HG03442 (cell line): Measurements from ENCODE around the gene MAPT.

ENCODE experiments used
- ATAC-seq: cut with Tn5 transposase; IDR thresholded peaks from one replicate; pipeline ENCODE4 v1.9.1; 2021; ENCODE audit warnings: mild to moderate bottlenecking, moderate library complexity; ENCODE audit not compliant: unreplicated experiment

MAPT gene

GRCh38 chr17:45969726-45970125, 75.4 kb downstream of the MAPT start:
- no peak for ATAC-seq

DNA sequence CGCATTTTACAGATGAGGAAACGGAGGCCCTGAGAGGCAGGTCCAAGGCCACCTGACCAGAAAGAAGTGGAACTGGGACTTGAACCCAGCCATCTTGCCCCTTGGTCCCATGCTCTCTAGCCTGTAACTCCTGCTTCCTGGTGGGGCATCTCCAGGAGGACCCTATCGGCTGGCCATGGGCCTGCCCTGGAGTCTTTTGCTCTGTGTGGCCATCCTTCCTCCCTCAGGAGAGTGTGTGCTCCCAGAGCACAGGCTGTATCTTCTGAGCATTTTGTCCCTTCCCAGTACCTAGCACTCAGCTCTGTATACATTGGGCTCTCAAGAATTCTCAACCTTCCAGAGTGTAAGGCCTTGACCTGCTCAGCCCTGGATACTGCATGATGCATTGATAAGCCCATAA, 76.3 kb downstream of the MAPT start:
- ATAC-seq = no peak

DNA sequence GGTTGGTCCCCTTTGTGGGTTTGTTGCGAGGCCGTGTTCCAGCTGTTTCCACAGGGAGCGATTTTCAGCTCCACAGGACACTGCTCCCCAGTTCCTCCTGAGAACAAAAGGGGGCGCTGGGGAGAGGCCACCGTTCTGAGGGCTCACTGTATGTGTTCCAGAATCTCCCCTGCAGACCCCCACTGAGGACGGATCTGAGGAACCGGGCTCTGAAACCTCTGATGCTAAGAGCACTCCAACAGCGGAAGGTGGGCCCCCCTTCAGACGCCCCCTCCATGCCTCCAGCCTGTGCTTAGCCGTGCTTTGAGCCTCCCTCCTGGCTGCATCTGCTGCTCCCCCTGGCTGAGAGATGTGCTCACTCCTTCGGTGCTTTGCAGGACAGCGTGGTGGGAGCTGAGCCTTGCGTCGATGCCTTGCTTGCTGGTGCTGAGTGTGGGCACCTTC, 77.4 kb downstream of the MAPT start:
- ATAC-seq = no peak

DNA sequence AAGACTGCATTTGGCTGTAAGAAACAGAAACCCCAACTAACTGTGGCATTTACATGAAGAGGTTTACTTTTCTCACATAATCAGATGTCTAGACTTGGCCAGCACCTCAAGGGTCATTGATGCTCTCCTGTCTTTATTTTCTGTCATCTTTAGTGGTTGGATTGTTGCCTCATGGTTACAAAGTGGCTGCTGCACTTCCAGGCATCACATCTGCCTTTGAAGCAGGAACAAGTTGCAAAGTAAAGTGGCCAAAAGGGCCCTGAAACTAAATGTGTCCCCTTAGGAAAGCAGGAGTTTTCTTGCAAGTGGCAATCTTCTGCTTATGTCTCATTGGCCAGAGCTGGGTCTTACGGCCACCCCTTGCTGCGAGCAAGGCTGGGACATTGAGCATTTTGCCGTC, 78.2 kb downstream of the MAPT start:
- no peak for ATAC-seq

DNA sequence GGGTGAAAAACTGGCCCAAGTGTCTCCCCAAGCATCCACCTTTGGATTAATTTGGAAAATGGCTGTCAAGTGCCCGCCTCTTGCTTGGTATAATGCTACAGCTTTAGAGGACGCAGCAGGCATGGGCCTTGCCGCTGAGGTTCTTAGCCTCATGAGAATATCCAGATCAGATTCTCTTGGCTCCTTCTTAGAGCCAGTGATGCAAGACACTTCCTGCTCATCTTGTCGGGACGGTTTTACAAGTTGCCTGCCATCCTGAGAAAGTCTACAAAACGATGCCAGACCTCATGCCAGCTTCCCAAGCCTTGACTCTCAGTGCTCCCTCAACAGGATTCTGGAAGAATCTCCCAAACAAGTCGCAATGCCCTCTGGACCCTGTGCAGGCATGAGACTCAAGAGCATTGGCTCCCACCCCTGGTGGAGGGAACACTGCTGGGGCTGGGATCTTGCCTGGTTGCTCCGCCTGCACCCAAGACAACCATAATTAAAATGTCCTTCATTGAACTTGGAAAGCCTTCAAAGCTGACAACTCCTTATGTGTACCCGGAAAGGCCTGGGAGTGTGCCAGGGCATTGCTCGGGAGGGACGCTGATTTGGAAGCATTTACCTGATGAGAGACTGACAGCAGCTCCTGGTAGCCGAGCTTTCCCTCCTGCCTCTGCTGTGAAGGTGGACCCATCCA, 78.9 kb downstream of the MAPT start:
- ATAC-seq = no peak

DNA sequence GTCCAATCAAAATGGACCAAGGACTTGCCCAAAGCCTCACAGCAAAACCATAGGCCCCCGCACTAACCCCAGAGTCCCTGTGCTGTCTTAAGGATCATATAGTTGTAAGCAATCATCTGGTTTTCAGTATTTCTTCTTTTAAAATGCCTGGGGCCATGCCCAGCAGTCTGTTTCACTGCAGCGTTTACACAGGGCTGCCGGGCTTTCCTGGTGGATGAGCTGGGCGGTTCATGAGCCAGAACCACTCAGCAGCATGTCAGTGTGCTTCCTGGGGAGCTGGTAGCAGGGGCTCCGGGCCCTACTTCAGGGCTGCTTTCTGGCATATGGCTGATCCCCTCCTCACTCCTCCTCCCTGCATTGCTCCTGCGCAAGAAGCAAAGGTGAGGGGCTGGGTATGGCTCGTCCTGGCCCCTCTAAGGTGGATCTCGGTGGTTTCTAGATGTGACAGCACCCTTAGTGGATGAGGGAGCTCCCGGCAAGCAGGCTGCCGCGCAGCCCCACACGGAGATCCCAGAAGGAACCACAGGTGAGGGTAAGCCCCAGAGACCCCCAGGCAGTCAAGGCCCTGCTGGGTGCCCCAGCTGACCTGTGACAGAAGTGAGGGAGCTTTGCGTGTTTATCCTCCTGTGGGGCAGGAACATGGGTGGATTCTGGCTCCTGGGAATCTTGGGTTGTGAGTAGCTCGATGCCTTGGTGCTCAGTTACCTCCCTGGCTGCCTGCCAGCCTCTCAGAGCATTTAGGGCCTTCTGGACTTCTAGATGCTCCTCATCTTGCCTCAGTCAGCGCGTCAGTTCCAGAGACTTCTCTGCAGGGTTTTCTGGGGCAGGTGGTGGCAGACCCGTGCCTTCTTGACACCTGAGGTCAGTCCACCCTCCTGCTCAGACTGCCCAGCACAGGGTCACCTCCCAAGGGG, 79.8 kb downstream of the MAPT start:
- no peak for ATAC-seq

DNA sequence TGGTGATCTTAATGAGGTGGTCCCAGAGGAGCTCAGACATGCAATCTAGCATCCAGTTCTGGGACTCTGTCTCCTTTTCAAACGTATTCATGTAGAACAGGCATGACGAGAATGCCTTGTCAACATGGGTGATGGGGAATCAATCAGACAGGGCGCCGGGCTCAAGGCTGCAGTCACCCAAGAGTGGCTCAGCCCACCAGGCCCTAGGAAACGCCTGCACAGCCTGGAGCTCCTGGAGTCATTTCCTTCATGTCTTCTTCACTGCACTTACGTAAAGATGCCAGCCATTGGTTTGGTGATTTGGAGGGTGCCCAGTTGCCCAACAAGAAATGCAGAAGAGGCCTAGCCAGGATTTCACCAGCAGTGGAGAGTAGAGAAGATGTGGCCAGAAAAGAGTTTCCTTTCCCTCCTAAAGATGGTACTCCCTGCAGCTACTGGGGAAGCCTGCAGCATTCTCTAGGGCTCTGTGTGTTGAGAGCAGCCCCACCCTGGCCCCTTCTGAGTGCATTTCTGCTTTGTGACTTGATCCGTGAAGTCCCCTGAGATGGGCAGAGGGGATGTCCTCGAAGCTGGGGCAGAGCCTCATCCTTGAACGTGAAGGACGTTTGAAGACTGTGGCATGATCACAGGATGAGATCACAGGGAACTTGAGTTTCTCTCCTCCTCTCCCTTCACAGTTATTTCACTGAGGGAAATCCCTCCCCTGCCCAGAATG, 80.7 kb downstream of the MAPT start:
- no peak for ATAC-seq

- ATAC-seq = no peak
Observed at GRCh38 chr17:45975640-45976295, 81.4 kb downstream of the MAPT start.

DNA sequence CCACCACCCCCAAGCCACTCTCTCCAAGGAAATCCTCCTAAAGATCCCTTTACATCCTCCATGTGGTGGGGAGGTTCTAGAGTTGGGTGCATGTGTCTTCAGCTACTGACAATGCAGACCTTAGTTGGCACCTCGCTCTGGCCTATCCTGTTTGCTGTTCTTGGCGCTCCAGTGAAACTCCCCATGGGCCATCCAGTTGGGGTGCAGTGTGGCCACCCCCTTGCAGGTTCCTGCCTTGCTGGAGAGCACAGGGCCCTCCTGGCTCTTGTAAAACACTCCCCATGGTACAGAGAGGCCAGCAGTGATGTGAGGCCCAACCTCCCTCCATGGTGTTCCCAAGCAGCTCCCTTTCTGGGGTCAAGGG, 82.0 kb downstream of the MAPT start:
- no peak for ATAC-seq

DNA sequence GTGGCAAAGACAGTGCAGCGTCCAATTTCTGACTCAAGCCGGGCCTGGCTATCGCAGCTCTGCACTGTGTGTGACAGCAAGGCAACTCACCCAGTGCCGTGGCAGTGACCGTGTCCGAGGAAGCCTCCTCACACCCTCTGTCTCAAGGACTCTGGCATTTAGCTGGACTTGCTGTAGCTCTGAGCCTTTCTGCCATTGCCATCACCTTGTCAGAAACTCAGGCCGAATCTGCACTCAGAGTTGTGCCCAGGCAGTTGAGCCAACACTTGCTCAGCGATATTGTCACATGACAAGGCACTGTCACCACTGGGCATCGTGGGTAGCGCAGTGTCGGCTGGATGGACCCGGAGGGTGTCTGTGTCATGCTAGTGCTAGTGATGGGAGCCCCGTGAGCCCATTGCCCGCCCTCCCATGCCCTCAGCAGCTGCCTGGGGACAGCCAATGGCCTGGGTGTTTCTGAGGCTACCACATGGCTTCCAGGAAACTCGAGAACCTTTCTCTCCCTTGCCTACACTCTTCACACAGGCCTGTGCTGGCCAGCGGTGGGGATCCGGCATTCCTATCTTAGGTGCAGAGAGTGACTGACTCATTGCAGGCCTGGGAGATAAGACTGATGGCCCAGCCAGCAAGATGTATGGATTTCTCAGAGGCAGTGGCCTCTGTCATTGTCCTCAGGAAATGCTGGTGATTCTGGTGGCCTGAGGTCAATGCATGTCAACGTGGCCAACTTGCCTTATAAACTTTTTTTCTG, 82.6 kb downstream of the MAPT start:
- ATAC-seq = no peak

- ATAC-seq = no peak
Observed at GRCh38 chr17:45977506-45977824, 83.1 kb downstream of the MAPT start.

- no peak for ATAC-seq
Observed at GRCh38 chr17:45977976-45978626, 83.7 kb downstream of the MAPT start.

- no peak for ATAC-seq
Observed at GRCh38 chr17:45979137-45979536, 84.8 kb downstream of the MAPT start.

DNA sequence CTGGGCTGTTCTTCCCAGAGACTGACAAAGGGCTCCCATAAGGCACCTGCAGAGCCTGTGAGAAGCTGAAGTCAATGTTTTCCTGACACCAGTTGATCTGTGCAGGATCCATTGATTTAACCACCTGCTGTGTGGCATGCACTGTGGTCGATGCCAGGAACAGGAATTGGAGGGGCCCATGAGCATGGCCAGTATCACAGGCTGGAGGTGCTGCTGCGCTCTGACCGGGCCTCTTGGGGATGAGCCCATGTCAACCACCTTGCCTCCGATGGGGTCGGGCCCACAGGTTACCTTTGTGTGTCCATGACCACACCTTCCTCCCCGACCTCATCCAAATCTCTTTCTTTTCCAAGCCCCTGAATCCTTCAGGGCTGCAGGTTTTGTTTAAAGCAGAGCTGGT, 86.5 kb downstream of the MAPT start:
- no peak for ATAC-seq

DNA sequence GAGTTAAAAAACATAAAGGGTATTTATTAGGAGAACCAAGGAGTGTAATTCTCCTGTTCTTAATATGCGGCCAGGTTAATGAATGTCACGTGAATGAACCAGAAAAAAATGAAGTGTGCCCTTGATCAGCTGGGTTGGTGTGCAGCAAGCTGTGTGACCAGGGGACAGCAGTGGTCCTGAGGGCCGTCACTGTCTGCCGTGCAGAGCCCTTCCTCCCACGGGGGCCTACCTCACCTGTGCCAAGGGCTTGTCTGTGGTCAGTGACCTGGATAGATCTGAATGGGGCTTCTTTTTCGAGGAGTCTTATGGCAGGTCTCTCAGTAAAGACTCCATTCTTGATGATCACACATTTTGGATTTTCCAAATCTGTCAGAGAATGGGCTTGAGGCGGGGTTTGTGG, 87.0 kb downstream of the MAPT start:
- ATAC-seq = no peak

- no peak for ATAC-seq
Observed at GRCh38 chr17:45982791-45983613, 88.6 kb downstream of the MAPT start.

DNA sequence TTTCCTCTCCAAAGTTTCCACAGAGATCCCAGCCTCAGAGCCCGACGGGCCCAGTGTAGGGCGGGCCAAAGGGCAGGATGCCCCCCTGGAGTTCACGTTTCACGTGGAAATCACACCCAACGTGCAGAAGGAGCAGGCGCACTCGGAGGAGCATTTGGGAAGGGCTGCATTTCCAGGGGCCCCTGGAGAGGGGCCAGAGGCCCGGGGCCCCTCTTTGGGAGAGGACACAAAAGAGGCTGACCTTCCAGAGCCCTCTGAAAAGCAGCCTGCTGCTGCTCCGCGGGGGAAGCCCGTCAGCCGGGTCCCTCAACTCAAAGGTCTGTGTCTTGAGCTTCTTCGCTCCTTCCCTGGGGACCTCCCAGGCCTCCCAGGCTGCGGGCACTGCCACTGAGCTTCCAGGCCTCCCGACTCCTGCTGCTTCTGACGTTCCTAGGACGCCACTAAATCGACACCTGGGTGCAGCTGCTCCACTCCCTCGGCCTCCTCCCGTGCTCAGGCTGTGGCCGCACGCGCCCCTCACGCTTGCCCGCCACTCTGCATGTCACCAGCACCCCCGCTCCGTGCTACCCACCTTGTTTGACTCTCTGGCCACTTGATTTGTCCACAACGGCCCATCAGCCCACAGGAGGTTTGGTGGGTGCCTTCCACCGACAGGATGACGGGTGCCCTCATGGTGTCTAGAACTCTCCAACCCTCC, 89.4 kb downstream of the MAPT start:
- ATAC-seq = no peak

GRCh38 chr17:45984368-45984767, 90.0 kb downstream of the MAPT start:
- ATAC-seq = no peak

- no peak for ATAC-seq
Observed at GRCh38 chr17:45985447-45985846, 91.1 kb downstream of the MAPT start.
